H54 (cell line): ENCODE measurements around the gene TMCO5A.

Experiments used
- DNase-seq: peaks from one replicate; pipeline ENCODE4 v3.0.0; 2011; ENCODE audit warnings: low spot score, mixed read lengths; ENCODE audit not compliant: insufficient read length
- FAIRE-seq: peaks from 3 replicates; lab custom pipeline; 2011; peaks lifted over from hg19 to GRCh38; lab: Jason Lieb, UNC
- POLR2A ChIP-seq: IDR thresholded peaks from 2 replicates; pipeline ENCODE4 v1.6.1; 2011; ENCODE audit warnings: low read depth, mild to moderate bottlenecking, low read length

TMCO5A gene

DNA sequence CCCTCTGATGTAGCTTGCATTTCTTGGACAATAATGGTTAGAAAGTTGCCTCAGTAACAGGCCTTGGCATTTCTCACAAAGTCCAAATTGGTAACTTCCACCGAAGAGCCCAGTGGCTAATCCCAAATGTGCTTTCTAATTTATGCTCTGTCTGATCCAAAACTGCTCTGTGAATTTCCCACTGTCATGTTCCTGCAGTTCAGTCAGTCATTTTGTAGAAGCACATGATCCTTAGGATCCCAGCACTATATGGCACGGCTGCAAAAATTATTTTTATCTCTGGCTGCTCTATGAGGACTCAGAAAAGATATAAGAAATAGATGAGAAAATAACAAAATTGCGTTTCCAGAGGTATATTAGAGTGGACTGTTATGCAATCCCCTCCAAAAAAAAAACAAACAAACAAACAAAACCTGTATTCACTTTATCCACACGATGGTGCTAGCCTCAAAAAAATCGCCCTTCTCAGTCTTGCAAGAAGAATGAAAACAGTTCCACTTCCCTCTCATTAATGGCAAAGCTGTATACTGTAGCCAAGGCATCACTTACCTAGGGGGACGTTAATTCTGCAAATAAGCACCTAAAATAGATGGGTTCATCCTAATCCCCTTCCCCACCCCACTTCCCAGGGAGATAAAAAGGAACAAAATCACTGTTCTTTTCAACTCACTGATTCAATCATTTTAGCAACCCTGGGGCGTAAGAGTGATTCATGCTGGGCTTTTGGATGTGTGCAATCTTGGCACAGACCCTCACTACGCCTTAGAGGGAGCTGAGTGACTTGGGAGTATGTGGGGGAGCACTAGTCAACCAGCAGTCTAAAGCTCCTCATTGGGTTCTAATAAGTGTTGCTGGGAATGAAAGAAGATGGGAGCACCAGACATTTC is 61.3 kb downstream of the TMCO5A start:
- peak; percentile 45 for FAIRE-seq
- no peak for TF ChIP-seq POLR2A
- DNase-seq: no peak
